Suppressor macrophage treated with lipopolysaccharide for 4 hours (primary cell): Measurements from ENCODE around the gene AKAP12.
"Not testable (repeated sequence)": the region's sequence is repeated elsewhere in the genome, so short reads cannot be mapped to it uniquely, and the experiment has no call there.

Source experiments
- DNase-seq: peaks from one replicate; pipeline ENCODE4 v3.0.0-alpha.2; 2020

The AKAP12 gene

DNA sequence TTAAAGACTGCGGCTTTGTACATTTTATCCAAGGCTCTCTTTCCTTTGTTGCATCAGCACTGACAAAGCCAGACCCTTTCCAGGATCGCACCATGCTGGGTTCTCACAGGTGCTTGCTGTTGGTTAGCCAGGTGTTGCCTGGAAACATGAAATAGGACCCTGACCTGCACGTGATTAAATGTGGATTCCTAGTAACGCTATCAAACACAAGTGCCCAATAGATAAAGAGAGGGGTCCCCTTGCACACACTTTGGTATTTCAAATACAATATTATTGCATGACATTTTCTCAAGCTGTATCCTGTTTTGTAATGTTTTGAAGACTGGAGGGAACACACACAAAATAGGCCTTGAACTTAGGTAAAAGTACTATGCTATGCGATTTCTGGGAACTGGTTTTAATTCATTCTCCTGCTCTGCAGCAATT is 73.3 kb downstream of the AKAP12 start:
- no peak for DNase-seq

DNA sequence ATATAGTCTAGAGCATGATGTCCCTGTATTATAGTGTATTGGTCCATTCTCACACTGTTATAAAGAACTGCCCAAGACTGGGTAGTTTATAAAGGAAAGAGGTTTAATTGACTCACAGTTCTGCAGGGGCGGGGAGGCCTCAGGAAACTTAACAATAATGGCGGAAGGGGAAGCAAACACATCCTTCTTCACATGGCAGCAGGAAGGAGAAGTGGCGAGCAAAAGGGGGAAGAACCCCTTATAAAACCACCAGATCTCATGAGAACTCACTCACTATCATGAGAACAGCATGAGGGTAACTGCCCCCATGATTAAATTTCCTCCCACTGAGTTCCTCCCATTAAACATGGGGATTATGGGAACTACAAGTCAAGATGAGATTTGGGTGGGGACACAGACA is 75.9 kb downstream of the AKAP12 start:
- not testable (repeated sequence) for DNase-seq

DNA sequence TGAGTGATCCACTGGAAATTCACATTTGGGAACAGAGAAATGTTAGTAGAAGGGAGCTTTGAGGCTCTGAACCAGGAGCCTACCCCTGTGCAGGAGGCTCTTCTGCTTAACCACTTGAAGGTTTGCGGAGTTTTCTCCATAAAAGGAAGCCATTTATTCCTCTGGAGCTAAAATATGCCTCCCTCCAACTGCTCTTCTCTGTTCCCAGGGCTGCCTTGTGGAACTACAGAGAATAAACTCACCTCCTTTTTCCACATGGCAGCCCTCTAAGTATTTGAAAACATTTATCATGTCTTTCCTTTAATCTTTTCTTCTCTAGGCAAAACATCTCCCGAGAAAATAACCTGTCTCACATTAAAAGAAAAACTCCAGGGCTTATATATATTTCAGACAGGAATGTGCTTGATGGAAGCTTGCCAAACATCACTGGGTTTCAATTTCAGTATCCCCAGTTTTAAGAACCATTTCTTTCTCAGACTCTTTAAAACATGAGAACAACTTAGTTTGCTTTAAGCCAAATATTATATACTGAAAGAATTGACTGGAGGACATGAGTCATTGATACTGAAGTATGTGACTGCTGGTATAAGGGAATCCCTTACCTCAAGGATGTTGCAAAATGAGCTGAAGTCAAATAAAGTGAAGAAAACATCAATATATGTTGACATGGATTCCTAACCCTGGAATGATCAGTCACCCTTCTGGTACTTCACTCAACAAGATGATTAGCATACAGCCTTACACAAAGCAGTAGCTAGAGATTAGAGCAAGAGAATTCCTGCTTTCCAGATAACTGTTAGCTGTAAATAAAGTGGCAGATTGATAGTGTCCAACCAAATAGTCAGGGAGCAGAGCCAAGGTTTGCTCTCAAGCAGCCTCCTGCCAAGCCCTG is 77.6 kb downstream of the AKAP12 start:
- no peak for DNase-seq

DNA sequence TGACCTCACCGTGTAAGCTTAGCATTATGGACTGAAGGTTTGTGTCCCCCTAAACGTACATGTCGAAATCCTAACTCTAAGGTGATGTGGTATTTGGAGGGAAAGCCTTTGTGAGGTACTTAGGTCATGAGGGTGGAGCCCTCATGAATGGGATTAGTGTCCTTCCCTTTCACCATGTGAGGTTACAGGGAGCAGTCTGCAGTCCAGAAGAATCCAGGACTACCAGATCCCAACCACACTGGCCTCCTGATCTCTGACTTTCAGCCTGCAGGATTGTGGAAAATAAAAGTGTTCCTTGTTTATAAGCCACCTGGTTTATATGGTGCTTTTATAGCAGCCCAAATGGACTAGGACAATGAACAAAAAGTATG is 78.2 kb downstream of the AKAP12 start:
- no peak for DNase-seq

DNA sequence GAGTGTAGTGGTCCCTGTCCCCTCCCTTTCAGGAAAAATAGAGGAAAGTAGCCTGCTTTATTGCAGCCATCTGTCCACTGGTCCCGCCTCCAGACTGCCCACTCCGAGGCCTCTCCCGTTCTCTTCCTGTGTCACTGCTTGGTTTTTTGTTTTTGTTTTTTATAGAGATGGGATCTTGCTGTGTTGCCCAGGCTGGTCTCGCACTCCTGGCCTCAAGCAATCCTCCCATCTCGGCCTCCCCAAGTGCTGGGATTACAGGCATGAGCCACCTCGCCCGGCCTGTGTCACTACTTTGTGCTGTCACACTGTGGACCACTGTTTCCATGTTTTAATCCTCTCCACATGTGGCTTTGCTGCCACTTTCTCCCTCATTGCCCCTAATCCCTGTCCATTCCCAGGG is 80.4 kb downstream of the AKAP12 start:
- DNase-seq: no peak

DNA sequence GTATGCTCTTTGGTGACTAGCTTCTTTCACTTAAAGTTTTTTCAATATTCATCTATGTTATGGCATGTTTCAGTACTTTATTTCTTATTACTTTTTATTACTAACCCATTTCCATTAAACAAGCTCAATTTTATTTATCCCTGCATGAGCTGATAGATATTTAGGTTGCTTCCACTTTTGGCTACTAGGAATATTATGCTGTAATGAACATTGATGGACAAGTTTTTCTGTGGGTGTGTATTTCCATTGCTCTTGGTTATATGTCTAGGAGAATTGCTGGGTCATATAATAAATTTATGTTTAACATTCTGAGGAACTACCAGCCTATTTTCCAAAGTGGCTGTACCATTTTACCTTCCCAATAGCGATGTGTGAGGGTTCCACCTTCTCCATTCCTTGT is 81.7 kb downstream of the AKAP12 start:
- no peak for DNase-seq

DNA sequence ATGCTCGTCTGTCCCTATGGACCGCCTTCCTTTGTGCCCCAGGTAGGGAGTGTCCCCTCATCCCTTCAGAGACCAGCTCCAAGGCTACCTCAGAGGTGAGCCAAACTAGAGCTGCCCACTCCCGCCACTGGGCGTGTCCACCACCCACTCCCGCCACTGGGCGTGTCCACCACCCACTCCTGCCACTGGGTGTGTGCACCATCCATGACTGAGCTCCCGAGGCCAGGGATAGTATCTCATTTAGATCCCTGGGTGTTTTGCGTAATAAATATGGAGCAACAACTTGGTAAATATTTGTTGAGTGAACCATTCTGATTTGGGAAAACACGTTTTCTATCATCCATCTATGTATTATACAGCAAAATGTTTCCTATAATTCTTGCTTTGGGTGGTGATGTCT is 82.8 kb downstream of the AKAP12 start:
- DNase-seq: no peak

DNA sequence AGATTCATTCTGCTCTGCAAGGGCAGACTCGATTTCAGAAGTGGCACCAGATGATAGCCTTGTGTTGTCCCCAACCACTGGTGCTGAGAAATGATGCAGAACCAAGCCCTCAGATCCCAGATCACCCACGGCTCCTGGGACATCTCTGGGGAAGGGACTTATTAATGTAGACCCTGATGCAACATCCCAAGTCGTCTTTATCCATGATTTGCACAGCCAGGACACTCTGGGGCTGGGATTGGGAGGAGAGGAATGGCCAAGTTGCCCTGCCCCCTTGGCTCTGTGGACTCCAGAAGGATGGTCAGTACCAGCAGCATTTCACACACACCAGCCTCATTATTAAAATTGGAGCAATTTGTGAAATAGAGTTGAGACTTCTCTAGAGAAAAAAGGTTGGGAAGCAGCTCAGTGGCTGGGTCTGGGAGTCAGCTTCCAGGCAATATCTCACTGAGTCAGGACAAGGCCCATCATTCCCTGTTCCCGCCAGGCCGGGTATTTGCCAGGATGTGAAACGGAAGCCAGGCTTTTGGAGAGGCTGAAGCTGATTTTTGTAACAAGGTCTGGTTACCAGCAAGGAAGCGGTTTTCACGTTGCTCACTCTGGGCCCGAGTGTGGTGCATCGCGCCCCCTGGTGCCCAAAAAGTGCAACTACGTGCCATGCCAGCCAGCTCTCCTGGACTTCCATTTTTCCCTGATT is 84.2 kb downstream of the AKAP12 start:
- peak; percentile 69 for DNase-seq

DNA sequence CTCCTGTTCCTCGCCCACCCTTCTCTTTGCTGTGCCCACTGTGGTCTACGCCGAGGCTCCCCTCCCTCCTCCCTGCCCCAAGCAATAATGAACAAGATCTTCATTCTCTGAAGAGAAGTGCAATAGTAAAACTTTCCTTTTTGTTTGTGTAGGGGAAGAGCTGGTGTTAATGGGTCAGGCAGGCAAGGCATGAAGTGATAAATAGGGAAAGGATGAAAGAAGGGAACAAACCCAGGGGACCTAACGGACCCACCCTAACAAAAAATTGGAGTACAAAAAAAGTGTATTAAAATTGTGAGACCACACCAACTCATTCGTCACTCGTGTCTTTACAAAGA is 84.7 kb downstream of the AKAP12 start:
- DNase-seq: no peak

DNA sequence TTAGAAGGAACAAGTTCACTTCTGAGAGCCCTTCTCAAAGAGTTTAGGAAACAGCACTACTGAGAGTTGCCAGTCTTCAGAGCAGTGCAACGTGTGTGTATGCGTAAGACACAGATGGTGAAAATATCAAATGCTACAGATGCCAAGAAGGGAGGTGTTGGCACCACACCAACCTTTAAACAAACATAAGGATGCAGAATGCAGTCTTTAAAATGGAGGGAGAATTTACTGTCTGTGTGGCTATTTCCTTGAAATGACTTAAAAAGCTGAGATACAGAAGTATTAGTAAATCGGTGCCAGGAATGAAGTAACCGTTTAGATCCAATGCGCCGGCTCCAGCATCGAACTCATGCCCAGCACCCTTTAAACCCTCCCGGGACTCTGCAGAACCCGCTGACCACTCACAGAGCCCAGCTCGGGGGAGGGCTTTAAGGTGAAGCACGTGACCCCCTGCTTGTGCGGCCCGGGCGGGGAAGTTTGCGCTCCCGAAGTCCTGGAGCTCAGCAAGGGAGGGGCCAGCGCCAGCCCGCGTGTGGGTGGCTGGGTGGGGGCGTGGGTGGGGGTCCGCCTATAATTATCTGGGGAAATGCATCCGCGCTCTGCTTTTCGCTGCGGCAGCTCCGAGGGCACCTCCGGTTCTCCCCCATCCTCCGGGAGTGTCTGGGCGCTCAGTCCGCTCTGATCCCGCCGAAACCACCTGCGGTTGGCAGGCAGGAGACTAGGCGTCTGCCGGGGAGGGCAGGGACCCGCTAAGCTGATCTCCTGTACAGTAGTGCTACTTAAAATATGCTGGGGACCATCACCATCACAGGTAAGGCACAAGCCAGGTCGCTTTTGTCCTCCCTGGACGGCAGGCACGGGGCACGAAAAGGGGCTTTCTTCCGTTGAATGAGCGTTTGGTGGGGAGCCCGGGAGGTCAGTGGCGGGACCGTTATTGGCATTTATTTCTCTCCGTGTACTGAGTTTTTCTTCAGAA is 85.6 kb downstream of the AKAP12 start:
- peak; percentile 32 for DNase-seq

DNA sequence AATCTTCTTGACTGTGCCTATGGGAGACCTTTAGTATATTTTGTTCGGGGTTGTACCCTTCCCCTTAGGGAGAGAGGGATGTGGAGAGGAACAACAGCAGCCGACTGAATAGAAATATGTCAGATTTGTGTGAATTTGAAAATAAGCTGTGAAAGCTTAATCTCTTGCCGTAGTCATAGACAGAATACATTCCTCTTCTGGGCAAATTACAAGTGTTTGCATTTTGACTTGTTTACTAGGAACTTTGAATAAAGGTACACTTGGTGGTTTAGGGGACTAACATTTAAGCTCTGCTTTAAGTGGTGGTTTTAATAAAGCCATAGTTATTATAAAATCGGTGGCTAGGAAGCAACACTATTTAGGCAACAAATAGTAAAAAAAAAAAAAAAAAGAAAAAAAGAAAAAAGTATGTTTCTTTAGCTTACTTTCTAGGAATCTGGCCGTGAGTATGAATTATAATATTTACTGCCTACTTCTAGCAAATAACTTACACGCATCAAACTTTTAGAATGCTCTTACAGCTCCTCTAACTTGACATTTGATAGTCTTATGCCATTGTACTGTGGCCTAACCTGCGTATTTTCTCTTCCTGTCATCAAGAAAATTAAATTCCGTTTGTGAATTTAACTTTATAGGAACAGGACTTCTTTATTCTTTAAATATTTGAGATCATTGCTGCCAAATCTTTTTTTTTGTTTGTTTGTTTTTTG is 86.5 kb downstream of the AKAP12 start:
- no peak for DNase-seq

DNA sequence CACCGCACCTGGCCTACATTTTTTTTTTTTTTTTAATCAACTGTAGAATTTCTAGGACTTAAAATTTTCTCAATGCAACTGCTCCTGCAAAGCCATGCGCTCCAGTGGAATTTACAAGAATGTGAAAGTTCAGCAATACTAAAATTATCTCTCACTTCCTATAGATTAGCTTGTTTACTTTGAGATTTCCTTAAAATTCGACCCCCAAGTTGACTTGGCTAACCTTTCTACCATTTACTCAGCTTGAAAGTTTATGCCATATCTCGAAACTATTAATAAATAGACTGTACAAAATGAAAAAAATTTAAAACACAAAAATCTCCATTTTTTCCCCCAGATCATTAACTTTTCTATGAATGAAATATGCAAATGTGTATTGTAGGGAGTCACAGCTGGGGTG is 87.3 kb downstream of the AKAP12 start:
- no peak for DNase-seq

DNA sequence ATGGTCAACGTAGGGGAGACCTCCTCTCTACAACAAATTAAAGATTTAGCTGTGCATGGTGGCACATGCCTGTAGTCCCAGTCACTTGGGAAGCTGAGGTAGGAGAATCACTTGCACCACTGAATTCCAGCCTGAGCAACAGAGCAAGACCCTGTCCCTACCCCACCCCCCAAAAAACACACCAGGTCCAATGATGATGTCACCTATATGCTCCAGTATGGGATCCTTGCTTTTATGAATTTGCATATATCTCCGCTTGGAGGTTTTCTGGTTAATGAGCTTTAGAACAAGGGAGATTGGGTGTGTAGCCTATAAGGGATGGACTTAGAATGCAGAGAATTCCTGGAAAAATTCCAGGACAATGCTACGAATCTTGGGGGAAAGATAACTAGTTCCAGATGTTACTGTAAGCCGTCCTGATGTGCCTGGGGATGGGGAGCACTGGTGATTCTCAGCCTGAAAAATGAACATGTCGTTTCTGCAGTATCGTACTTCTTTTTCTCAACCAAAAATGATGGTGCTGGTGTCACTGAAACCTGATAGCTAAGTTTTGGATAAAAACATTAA is 90.4 kb downstream of the AKAP12 start:
- DNase-seq: no peak

DNA sequence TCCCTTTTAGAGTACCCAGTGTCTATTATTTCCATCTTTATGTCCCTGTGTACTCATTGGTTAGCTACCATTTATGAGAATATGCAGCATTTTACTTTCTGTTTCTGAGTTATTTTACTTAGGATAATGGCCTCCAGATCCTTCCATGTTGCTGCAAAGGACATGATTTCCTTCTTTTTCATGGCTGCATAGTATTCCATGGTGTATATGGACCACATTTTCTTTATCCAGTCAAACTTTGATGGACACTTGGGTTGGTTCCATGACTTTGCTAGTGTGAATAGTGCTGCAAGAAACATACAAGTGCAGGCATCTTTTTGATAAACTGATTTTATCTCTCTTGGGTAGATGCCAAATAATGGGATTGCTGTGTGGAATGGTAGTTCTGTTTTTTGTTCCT is 96.2 kb downstream of the AKAP12 start:
- DNase-seq: no peak

DNA sequence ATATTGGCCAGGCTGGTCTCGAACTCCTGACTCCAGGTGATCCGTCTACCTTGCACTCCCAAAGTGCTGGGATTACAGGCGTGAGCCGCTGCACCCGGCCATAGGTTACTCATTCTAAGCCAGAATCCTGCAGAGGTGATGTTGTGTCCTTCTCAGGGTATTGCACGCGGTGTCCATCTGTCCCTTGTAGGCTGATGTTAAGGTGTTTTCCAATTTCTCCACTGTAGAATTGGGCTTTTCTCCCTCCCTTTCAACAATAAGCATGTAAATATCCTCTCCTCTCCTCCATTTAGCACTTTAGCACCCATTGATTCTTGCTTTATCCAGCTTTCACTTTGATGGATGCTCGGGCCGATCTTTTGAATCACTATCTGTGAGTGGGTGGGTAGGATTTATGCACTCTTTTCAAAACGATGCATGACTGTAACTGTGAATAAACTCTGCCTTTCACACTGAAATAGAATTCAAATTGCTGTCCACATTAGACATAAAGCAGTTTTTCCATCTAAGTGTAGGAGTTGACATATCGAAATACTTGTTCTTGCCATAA is 99.0 kb downstream of the AKAP12 start:
- DNase-seq: no peak

DNA sequence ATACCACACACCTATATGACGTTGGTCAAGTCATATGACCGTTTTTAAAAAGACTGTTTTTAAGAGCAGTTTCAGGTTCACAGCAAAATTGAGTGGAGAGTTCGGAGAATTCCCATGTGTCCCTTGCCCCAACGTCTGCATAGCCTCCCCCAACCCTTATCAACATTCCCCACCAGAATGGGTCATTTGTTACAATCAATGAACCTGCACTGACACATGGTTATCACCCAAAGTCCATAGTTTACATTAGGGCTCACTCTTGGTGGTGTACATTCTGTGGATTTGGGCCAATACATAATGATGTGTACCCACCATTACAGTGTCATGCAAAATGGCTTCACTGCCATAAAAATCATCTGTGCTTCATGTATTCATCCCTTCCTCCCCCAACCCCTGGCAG is 99.6 kb downstream of the AKAP12 start:
- no peak for DNase-seq

DNA sequence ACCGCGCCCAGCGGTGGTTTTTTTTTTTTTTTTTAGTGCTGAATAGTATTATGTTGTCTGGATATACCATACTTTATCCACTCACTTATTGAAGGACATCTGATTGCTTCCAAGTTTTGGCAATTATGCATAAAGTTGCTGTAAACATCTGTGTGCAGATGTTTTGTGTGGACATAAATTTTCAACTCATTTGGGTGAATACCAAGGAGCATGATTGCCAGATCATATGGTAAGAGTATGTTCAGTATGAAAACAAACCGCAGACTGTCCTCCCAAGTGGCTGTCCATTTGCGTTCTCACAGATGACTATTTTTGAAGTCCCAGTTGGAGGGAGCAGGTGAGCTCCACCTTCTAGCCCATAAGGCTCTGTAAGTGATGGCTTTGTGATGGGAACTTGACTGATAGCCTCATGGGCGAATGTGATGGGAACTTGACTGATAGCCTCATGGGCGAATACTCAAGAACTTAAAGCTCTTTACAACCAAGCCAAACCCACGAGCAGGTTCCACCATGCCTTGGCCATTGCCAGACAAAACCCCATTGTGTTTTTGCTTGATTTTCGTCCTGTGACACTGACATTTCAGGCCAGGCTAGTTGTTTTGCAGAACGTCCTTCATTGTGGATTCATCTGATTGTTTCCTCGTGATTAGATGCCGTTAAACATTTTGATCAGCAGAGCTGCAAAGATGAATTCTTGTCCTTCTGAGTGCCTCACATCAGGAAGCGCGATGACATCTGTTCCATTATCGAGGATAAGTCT is 100.6 kb downstream of the AKAP12 start:
- DNase-seq: no peak

DNA sequence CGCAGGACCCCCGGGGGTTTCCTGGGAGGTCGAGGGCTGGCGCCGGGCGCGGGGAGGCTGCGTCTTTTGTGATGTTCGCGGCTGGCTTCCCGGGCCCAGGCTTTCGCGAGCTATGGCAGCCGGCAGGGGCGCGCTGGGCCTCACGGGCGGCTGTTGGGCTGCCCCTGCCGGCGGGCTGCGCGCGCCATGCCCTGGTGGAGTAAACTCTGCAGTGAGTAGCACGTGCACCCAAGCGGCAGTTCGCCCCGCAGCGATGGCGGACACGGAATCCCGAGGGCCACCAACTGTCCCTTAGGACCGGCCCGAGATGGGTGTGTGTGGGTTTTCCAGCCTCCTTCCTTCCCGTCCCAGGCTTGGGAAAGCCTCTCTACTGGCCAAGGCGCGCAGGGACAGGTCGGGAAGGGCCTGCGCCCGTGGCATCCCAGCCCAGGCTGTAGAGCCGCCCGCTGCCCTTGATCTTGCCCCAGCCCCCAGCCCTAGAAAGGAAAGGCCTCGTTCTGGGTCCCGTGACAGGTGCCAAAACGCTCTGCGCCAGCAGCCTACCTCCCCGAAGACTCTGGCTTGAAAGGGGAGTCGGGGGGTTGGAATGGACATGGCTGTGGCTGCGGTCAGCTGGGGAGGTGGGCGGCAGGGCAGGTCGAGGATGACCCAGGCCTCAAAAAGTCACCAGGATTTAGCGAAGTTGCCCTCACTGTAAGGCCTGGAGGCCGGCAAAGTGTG is 101.9 kb downstream of the AKAP12 start:
- no peak for DNase-seq

DNA sequence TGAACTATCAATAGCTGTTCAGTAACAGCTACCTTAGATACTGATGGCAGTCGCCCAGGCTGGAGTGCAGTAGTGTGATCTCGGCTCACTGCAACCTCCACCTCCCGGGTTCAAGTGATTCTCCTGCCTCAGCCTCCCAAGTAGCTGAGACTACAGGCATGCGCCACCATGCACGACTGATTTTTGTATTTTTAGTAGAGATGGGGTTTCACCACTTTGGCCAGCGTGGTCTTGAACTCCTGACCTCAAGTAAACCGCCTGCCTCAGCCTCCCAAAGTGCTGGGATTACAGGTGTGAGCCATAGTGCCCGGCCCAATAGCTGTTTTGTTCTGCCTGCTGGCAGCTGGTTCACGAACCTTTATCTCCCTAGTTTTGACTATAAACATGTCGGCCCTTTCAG is 103.0 kb downstream of the AKAP12 start:
- not testable (repeated sequence) for DNase-seq

DNA sequence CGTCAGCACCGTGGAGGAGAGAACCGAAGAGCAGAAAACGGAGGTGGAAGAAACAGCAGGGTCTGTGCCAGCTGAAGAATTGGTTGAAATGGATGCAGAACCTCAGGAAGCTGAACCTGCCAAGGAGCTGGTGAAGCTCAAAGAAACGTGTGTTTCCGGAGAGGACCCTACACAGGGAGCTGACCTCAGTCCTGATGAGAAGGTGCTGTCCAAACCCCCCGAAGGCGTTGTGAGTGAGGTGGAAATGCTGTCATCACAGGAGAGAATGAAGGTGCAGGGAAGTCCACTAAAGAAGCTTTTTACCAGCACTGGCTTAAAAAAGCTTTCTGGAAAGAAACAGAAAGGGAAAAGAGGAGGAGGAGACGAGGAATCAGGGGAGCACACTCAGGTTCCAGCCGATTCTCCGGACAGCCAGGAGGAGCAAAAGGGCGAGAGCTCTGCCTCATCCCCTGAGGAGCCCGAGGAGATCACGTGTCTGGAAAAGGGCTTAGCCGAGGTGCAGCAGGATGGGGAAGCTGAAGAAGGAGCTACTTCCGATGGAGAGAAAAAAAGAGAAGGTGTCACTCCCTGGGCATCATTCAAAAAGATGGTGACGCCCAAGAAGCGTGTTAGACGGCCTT is 110.0 kb downstream of the AKAP12 start:
- DNase-seq: no peak
